T-helper 2 cell treated with Interferon-gamma antibody and Interleukin-4, amounts not matched to agents 5 μg/mL and 100 μg/mL, for 36 hours (primary cell): Measurements from ENCODE around the gene WNK1.

Experiments
- DNase-seq: peaks from one replicate; pipeline ENCODE4 v3.0.0; 2021; ENCODE audit warnings: low spot score
- H3K27ac Mint-ChIP-seq: one replicate; pipeline ENCODE4 v1.8.0; 2021; ENCODE audit warnings: mild to moderate bottlenecking, mixed read lengths
- H3K27me3 Mint-ChIP-seq: one replicate; pipeline ENCODE4 v1.8.0; 2021; ENCODE audit warnings: low read depth, mixed read lengths
- H3K36me3 Mint-ChIP-seq: one replicate; pipeline ENCODE4 v1.8.0; 2021; ENCODE audit warnings: low read depth, mixed read lengths
- H3K4me1 Mint-ChIP-seq: one replicate; pipeline ENCODE4 v1.8.0; 2021; ENCODE audit warnings: low read depth, mixed read lengths
- H3K4me3 Mint-ChIP-seq: one replicate; pipeline ENCODE4 v1.8.0; 2022; ENCODE audit warnings: mild to moderate bottlenecking, moderate library complexity, mixed read lengths
- H3K9me3 Mint-ChIP-seq: one replicate; pipeline ENCODE4 v1.8.0; 2021; ENCODE audit warnings: mixed read lengths

WNK1 gene

DNA sequence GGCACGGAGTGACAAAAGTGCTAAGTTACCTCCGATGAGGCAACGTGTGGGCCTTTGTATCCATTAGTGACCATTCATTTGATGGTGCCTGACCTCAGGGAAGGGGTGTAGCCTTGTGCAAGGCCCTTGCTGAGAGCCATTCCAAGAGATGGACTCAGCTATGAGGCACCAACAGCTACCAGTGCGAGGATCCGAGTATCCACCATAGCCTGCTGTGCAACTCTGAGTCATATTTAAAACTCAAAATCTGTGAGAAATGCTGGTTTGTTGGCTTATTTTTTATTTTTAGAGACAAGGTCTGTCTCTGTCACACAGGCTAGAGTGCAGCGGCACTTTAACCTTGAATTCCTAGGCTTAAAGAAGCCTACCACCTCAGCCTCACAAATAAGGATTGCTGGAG lies 25.1 kb upstream of the WNK1 start:
- Mint-ChIP-seq H3K27me3 (no peaks in the 10 kb centered on the region), H3K4me1 (peaks cover 51% of the 10 kb centered on the region), H3K36me3 (peaks cover 9% of the 10 kb centered on the region), H3K4me3 (no peak overlapping the region), H3K27ac (no peak overlapping the region), H3K9me3 (peaks cover 16% of the 10 kb centered on the region)
- no peak for DNase-seq

- DNase-seq = no peak
- peaks cover 46% of the 10 kb centered on the region for H3K4me1 Mint-ChIP-seq
- peak overlapping the region; percentile 58 for H3K27ac Mint-ChIP-seq
Observed at GRCh38 chr12:728781-729180, 23.6 kb upstream of the WNK1 start.

DNA sequence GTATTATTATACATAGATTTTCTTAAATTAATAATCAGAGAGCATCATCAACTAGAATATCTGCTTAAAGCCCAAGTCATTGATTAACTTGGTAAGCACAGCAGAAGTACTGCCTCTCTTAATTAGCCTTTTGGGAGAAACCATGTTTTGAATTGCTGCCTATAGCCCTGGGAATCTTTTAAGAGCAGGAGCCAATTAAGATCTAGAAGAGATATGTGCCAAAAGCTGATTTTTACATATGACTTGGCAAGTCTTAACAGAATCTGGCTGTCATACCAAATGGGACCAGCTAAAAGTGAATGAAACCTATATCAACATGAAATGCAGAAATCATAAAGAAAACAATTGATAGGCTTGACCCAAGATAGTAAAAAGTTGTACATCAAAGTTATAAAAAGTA lies 23.2 kb upstream of the WNK1 start:
- Mint-ChIP-seq H3K27me3 (no peaks in the 10 kb centered on the region), H3K4me1 (peaks cover 42% of the 10 kb centered on the region), H3K4me3 (peak overlapping the region; percentile 38), H3K36me3 (peaks cover 7% of the 10 kb centered on the region), H3K27ac (peak overlapping the region; percentile 7), H3K9me3 (peaks cover 16% of the 10 kb centered on the region)
- no peak for DNase-seq

More at GRCh38 chr12:728781-729180, 23.6 kb upstream of the WNK1 start:
- H3K27me3 Mint-ChIP-seq = no peaks in the 10 kb centered on the region
- H3K9me3 Mint-ChIP-seq = peaks cover 16% of the 10 kb centered on the region
- H3K36me3 Mint-ChIP-seq = peaks cover 9% of the 10 kb centered on the region
- H3K4me3 Mint-ChIP-seq = peak overlapping the region; percentile 8

GRCh38 chr12:730550-730949 lies 21.8 kb upstream of the WNK1 start:
- Mint-ChIP-seq H3K9me3 (peaks cover 16% of the 10 kb centered on the region), H3K27ac (peak overlapping the region; percentile 58), H3K36me3 (peaks cover 6% of the 10 kb centered on the region), H3K4me3 (no peak overlapping the region), H3K27me3 (no peaks in the 10 kb centered on the region), H3K4me1 (peaks cover 34% of the 10 kb centered on the region)
- DNase-seq = no peak

DNA sequence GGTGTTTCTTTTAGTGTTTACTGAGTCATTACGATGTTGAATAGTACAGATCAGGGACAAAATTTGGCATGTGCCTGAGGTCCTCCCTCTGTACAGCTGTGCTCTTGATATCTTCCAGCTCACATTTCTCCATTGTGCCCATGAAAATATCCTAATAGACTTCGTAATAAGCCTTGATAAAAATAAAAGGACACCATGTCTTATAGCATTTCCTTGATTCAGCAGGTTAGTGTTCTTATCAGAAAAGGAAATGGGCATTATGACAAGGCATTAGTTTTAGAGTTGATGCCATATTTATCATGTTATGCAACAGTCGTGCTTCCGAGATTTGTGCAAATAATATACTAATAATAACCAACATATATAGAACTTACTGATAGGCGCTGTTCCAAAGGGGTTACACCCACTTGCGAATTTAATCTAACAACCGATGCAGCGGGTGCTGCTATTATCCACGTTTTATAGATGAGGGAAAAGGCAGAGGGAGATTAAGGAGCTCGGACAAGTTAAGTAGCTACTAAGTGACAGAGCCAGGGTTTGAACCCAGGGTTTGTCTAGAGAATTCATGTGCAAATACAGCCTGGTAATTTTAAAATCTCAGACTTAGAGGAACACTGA lies 15.1 kb upstream of the WNK1 start:
- Mint-ChIP-seq H3K4me3 (no peak overlapping the region), H3K9me3 (no peaks in the 10 kb centered on the region), H3K27ac (no peak overlapping the region), H3K4me1 (peaks cover 11% of the 10 kb centered on the region), H3K27me3 (peaks cover 4% of the 10 kb centered on the region), H3K36me3 (no peaks in the 10 kb centered on the region)
- no peak for DNase-seq

GRCh38 chr12:738712-739111 lies 13.7 kb upstream of the WNK1 start:
- Mint-ChIP-seq H3K36me3 (no peaks in the 10 kb centered on the region), H3K27ac (no peak overlapping the region), H3K4me3 (no peak overlapping the region), H3K27me3 (peaks cover 4% of the 10 kb centered on the region), H3K9me3 (no peaks in the 10 kb centered on the region), H3K4me1 (peaks cover 19% of the 10 kb centered on the region)
- DNase-seq = no peak

- no peaks in the 10 kb centered on the region for H3K9me3 Mint-ChIP-seq
- DNase-seq = no peak
- H3K4me1 Mint-ChIP-seq = peaks cover 25% of the 10 kb centered on the region
- no peaks in the 10 kb centered on the region for H3K36me3 Mint-ChIP-seq
- no peak overlapping the region for H3K27ac Mint-ChIP-seq
- peaks cover 4% of the 10 kb centered on the region for H3K27me3 Mint-ChIP-seq
- H3K4me3 Mint-ChIP-seq = no peak overlapping the region
Observed at GRCh38 chr12:739349-739748, 13.0 kb upstream of the WNK1 start.

GRCh38 chr12:740921-741320 lies 11.5 kb upstream of the WNK1 start:
- no peaks in the 10 kb centered on the region for H3K36me3 Mint-ChIP-seq
- no peak overlapping the region for H3K4me3 Mint-ChIP-seq
- H3K4me1 Mint-ChIP-seq = peaks cover 29% of the 10 kb centered on the region
- no peaks in the 10 kb centered on the region for H3K9me3 Mint-ChIP-seq
- no peak for DNase-seq
- no peak overlapping the region for H3K27ac Mint-ChIP-seq
- peaks cover 4% of the 10 kb centered on the region for H3K27me3 Mint-ChIP-seq

DNA sequence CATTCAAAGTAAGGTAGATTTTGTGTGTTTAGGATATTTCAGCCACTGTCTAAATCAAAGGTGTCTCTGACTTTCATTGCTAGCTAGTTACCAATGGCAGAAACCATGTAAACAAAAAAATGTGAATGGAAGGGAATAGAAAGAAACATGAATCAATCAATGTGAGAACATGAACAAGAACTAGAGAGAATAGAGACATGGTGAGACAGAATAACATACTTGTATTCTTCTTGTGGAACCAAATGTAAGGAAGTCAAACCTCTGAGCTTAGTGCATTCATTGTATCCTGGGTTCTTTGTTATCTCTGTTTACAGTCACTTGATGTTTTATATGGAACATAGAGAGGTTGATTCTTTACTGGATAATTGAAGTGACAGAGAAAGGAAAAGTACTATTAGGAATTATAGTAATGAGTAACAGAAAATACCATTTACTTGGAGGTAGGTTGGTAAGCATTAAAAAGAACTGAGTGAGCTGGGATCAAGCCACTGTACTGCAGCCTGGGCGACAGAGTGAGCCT lies 2.6 kb upstream of the WNK1 start:
- no peaks in the 10 kb centered on the region for H3K27me3 Mint-ChIP-seq

DNA sequence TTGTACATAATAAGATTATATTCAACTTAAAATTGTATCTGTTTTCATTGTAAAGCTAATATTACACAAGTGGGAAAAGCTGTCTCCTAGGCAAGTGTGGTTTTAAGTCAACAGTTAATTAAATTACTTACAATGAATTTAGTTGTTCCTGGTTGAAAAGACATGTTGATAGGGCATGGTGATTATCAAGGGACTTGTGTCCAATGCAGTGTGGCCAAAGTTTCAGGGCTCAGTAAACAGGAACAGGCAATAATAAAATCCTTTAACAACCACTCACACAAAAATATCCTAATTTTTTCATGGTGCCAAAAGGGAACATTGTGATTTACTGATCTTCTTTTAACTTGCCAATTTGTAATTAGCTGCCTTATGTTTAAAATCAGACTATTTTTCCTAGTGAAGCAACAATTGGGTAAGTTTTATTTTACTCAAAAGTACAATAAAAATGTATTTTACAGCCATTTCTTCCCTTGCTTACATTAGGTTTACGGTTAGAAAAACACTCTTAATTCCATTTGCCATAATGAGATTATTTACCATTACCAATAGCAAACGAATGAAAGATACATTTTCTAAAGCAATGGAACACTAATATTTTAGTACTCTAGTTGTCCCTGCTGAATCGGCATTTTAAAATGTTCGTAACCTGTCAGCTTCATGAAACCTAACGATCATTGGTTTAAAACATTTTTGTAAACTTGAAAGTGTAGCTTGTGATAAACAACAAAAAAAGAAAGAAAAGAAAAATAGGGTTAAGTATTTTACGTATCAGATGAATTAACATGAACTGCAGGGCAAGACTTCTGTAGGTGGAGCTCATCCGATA lies 1.8 kb upstream of the WNK1 start:
- Mint-ChIP-seq H3K36me3 (peaks cover 17% of the 10 kb centered on the region), H3K4me3 (peak overlapping the region; percentile 76), H3K27me3 (no peaks in the 10 kb centered on the region), H3K27ac (peak overlapping the region; percentile 90), H3K4me1 (peaks cover 13% of the 10 kb centered on the region), H3K9me3 (no peaks in the 10 kb centered on the region)
- no peak for DNase-seq

More for the DNA sequence above, 2.6 kb upstream of the WNK1 start:
- Mint-ChIP-seq H3K36me3 (peaks cover 11% of the 10 kb centered on the region), H3K9me3 (no peaks in the 10 kb centered on the region), H3K4me3 (peak overlapping the region; percentile 76), H3K4me1 (peaks cover 14% of the 10 kb centered on the region), H3K27ac (peak overlapping the region; percentile 90)
- DNase-seq = no peak

DNA sequence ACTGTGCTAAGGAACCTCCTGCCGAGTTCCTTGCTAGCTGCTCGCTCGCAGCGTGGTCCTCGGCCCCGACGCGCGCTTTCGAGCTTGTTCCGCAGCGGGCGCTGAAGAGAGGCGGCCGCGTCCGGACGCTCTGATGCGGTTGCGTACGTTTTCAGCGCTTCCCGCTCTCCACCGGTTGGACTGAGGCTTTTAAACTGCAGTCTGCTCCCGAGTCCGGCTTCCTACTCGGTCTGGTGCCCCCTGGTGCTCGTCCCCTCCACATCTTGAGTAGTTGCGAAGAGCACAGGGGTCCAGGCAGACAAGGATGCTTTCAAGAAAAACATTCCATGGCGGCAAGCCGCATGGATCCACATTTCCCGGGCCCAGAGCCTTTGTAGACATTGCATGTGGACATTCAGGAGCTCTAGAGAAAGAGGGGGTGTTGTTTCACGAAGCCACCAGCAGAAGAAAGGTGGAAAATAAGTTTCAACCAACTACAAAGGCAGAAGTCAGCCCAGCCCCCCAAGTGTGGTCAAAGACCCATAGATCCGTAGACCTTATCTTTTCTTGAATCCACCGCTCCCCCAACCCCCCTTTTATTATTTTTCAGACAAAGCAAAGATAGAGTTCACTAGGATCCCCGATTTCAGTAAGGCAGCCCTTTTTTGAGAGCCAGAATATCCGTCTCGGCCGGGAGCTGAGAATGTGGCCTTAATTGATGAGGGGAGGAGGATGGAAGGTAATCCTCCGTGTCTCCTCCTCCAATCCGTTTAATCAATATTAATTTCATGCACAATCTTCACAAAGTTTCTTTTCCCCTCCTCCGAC lies 984 bp upstream of the WNK1 start:
- Mint-ChIP-seq H3K4me3 (no peak overlapping the region), H3K9me3 (no peaks in the 10 kb centered on the region), H3K27me3 (no peaks in the 10 kb centered on the region), H3K4me1 (peaks cover 18% of the 10 kb centered on the region), H3K36me3 (peaks cover 24% of the 10 kb centered on the region), H3K27ac (no peak overlapping the region)
- DNase-seq = peak; percentile 91

DNA sequence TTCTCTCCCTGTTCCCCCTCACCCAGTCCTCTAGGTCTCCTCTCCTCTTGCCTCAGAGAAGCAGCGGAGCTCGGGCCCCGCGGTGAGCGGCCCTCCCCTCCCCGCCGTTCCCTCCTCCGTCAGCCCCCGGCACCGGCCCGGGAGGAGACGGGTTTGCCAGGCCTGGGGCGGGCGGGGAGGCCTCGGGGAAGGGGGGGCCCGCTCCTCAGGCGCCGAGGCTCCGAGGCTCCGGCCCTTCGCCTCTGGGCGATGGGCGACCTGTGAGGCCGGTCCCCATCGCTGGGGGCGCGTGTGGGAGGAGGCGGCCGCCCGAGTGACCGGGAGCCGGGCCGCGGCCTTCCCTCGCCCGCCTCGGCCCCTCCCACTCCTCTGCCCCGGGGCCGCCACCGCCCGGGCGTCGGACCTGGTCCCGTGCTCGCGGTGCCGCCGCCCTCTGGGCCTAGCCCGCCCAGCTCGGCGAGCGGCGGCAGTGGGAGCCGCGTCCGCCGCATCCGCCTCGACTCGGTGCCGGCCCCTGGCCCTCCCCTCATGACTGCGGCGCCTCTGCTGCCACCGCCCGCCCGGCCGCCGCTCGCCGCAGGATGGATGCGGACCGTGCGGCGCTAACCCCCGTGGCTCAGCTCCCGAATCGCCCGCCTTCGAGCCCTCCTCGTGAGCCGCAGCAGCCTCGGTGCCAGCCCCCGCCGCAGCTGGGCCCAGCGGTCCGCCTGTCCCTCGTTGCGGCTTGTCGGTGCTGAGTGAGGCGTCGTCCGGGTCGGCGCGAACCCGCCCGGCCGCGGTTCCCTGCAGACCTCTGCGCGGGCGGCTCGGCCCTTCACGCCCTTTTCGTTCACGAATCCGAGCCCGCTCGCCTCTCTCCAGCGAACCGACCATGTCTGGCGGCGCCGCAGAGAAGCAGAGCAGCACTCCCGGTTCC lies 574 bp downstream of the WNK1 start:
- no peaks in the 10 kb centered on the region for H3K9me3 Mint-ChIP-seq
- H3K4me1 Mint-ChIP-seq = peaks cover 25% of the 10 kb centered on the region
- no peaks in the 10 kb centered on the region for H3K27me3 Mint-ChIP-seq
- peak overlapping the region; percentile 92 for H3K4me3 Mint-ChIP-seq
- peak; percentile 59 for DNase-seq
- H3K36me3 Mint-ChIP-seq = peaks cover 31% of the 10 kb centered on the region
- peak overlapping the region; percentile 90 for H3K27ac Mint-ChIP-seq
